ENCODE data around the gene KRTAP5-6.

DNA sequence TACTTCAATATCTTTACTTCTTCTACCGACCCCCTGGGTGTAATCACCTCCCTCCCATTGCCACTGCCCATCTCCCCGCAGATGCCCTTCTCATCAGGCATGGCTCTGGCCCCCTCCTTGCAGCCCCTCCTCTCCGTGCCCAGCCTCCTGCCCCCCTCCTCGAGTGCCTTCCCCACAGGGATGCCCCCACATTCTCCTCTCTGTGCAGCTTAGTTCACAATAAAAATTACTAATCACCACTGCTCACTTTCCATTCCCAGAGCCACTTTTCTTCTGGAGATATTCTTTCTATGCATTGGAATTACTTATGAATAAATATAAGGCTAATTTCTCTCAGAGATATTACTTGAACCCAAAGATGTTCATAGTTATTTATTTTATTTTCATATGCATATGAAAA lies 31.3 kb downstream of the KRTAP5-6 start:
- TF ChIP-seq CTCF (conservative IDR thresholded peaks at IDR 0.05 in 1 of 2, IDR thresholded peaks at IDR 0.05 in 1 of 2; ENCODE audit: extremely low read depth in 1 of 2, insufficient read depth in 1 of 2, low read depth in 1 of 2, low read length in 2 of 2) (no peak), EZH2 (IDR thresholded peaks at IDR 0.05; ENCODE audit: borderline replicate concordance, low read length) (no peak)
